Thyroid gland (tissue), 4 donors: Measurements from ENCODE around the gene DPY19L1. TPM values are rescaled to one million over a fixed set of nuclear protein-coding genes. Genes with fewer than 3 reads are reported as not detected.

Source experiments
- DNase-seq, 2 donors: peaks; one replicate each; pipeline ENCODE4 v3.0.0-alpha.2; 2019
- H3K27ac ChIP-seq, 3 donors: fragments of 200-600 bp; sonication (generic); 1 replicate in 2 of 3; 2 replicates in 1 of 3; pipeline ENCODE4 v1.5.1; 2016 to 2019; ENCODE audit warnings: mild to moderate bottlenecking in 1 of 3, moderate library complexity in 1 of 3
- H3K27me3 ChIP-seq: fragments of 200-600 bp; sonication (generic); one replicate; pipeline ENCODE4 v1.5.1; 2019
- H3K36me3 ChIP-seq, 2 donors: fragments of 200-600 bp; sonication (generic); one replicate each; pipeline ENCODE4 v1.5.1; 2016 to 2019
- H3K4me1 ChIP-seq, 2 donors: fragments of 200-600 bp; sonication (generic); one replicate each; pipeline ENCODE4 v1.5.1; 2017 to 2019
- H3K4me3 ChIP-seq, 3 donors: fragments of 200-600 bp; sonication (generic); replicated peaks in 1 of 3; 1 replicate in 2 of 3; 2 replicates in 1 of 3; pipeline ENCODE4 v1.5.1; 2016; ENCODE audit warnings: mild to moderate bottlenecking in 1 of 3
- H3K9me3 ChIP-seq: fragments of 200-600 bp; sonication (generic); one replicate; pipeline ENCODE4 v1.5.1; 2017
- CTCF ChIP-seq, 6 experiments: fragments of 200-600 bp in 3 of 6; fragments of 450-650 bp in 3 of 6; sonication (generic) in 3 of 6; IDR thresholded peaks; one replicate each; pipeline ENCODE4 v1.5.1; 2016 to 2019; ENCODE audit warnings: antibody characterized with exemption in 6 of 6, mild to moderate bottlenecking in 2 of 6, inconsistent platforms in 1 of 6, moderate library complexity in 1 of 6
- POLR2A ChIP-seq, 2 donors: fragments of 450-650 bp; IDR thresholded peaks; one replicate each; pipeline ENCODE4 v1.6.1; 2017; ENCODE audit warnings: antibody characterized with exemption in 2 of 2, mild to moderate bottlenecking in 2 of 2, moderate library complexity in 1 of 2
- WGBS, 2 donors: methylation state at CpG; one replicate each; pipeline ENCODE4 v1.1.5; 2017; 5-methylcytosine and 5-hydroxymethylcytosine counted together
- intact Hi-C: fragments of 100-400 bp; cut with DNase I; formaldehyde crosslinking; loops from one replicate; pipeline ENCODE4 v1.15.1; 2023
- total RNA-seq, 4 donors: library from RNA; depleted of rRNA; stranded (reverse); fragments of >200 nt; gene quantifications; one replicate each; pipeline ENCODE4 v1.2.3, GENCODE V29; 2016

Gene DPY19L1
- total RNA-seq, 4 donors from 2014 or later = 14.0 to 50.3 (median 15.0) TPM

- no peaks in the 10 kb centered on the region for H3K36me3 ChIP-seq
- peaks cover 7 to 11% of the 10 kb centered on the region in 2 donors for H3K4me1 ChIP-seq
- WGBS, 2 donors = 0% methylated on average over 16 to 35 of the region's 100 CpGs
- H3K27ac ChIP-seq = peak overlapping the region; percentile 62 to 91 (median 86)
- TF ChIP-seq CTCF (IDR thresholded peaks at IDR 0.05) (peak; percentile 49 to 83 (median 66)), POLR2A (IDR thresholded peaks at IDR 0.05) (no peak)
- no peaks in the 10 kb centered on the region for H3K9me3 ChIP-seq
- intact Hi-C loops = no loop called here
- H3K4me3 ChIP-seq = peak overlapping the region in 2 of 3 donors; percentile 59 to 73
- peak; percentile 97 for DNase-seq
- H3K27me3 ChIP-seq = no peaks in the 10 kb centered on the region
Observed at GRCh38 chr7:35037526-35038341, 449 bp upstream of the DPY19L1 start.

GRCh38 chr7:35036361-35037171, 719 bp downstream of the DPY19L1 start:
- intact Hi-C loops = no loop called here
- peak; percentile 58 to 60 for DNase-seq
- WGBS, 2 donors = 2 to 3% methylated on average over 41 of the region's 61 CpGs

GRCh38 chr7:35035511-35035961, 1.7 kb downstream of the DPY19L1 start:
- Histone ChIP-seq H3K36me3 (no peaks in the 10 kb centered on the region), H3K4me1 (peaks cover 7 to 11% of the 10 kb centered on the region in 2 donors), H3K27ac (no peak overlapping the region), H3K27me3 (no peaks in the 10 kb centered on the region), H3K4me3 (no peak overlapping the region), H3K9me3 (no peaks in the 10 kb centered on the region)
- no peak for DNase-seq
- intact Hi-C loops = no loop called here
- TF ChIP-seq CTCF (IDR thresholded peaks at IDR 0.05) (no peak), POLR2A (IDR thresholded peaks at IDR 0.05) (no peak)
- WGBS, 2 donors = 72 to 77% methylated on average over 5 of the region's 5 CpGs

More at GRCh38 chr7:35036361-35037171, 719 bp downstream of the DPY19L1 start:
- TF ChIP-seq CTCF (IDR thresholded peaks at IDR 0.05) = no peak
- TF ChIP-seq POLR2A (IDR thresholded peaks at IDR 0.05) = no peak
- Histone ChIP-seq H3K27ac (peak overlapping the region in 2 of 3 donors; percentile 44 to 60), H3K4me1 (peaks cover 7 to 11% of the 10 kb centered on the region in 2 donors), H3K27me3 (no peaks in the 10 kb centered on the region), H3K36me3 (no peaks in the 10 kb centered on the region), H3K9me3 (no peaks in the 10 kb centered on the region), H3K4me3 (peak overlapping the region in 2 of 3 donors; percentile 17 to 45)

GRCh38 chr7:35032166-35032565, 5.1 kb downstream of the DPY19L1 start:
- no peaks in the 10 kb centered on the region for H3K9me3 ChIP-seq
- intact Hi-C loops = no loop called here

More at GRCh38 chr7:35032166-35032565, 5.1 kb downstream of the DPY19L1 start:
- DNase-seq = no peak
- Histone ChIP-seq H3K27me3 (no peaks in the 10 kb centered on the region), H3K4me1 (peaks cover 7 to 11% of the 10 kb centered on the region in 2 donors), H3K27ac (no peak overlapping the region), H3K36me3 (no peaks in the 10 kb centered on the region), H3K4me3 (no peak overlapping the region)
- TF ChIP-seq CTCF (IDR thresholded peaks at IDR 0.05) = no peak
- no peak for TF ChIP-seq POLR2A (IDR thresholded peaks at IDR 0.05)
- WGBS, 2 donors = 11 to 13% methylated on average over 1 of the region's 1 CpG
